BE2C (cell line): ENCODE measurements around the gene PRR20C.
"Not testable (repeated sequence)": the region's sequence is repeated elsewhere in the genome, so short reads cannot be mapped to it uniquely, and the experiment has no call there.

Source experiments
- DNase-seq: peaks from one replicate; pipeline ENCODE4 v3.0.0-alpha.2; 2020
- H3K27me3 ChIP-seq: fragments of 250-450 bp; sonication (Bioruptor Pico); 2 replicates; pipeline ENCODE4 v1.5.1; 2020; ENCODE audit warnings: mild to moderate bottlenecking
- H3K36me3 ChIP-seq: fragments of 250-450 bp; sonication (Bioruptor Pico); 2 replicates; pipeline ENCODE4 v1.5.1; 2020; ENCODE audit warnings: mild to moderate bottlenecking
- H3K4me1 ChIP-seq: fragments of 250-450 bp; sonication (Bioruptor Pico); 2 replicates; pipeline ENCODE4 v1.5.1; 2020
- H3K4me3 ChIP-seq: 2 replicates; pipeline ENCODE4 v1.5.1; 2011; ENCODE audit warnings: low read depth, low read length
- H3K9me3 ChIP-seq: fragments of 250-450 bp; sonication (Bioruptor Pico); 2 replicates; pipeline ENCODE4 v1.5.1; 2020
- CTCF ChIP-seq: IDR thresholded peaks from 2 replicates; pipeline ENCODE4 v1.5.1; 2012; ENCODE audit warnings: mild to moderate bottlenecking, low read depth, low read length

Gene PRR20C

GRCh38 chr13:57147188-57147587, 6.7 kb upstream of the PRR20C start, which contains the start of gene PRR20B:
Gene PRR20B (plus strand): TSS chr13:57147488. CDS start chr13:57147875, 387 bp downstream.
- DNase-seq, H3K27me3 ChIP-seq, H3K9me3 ChIP-seq, H3K4me3 ChIP-seq, H3K36me3 ChIP-seq, H3K4me1 ChIP-seq: not testable (repeated sequence)

- H3K4me1 ChIP-seq, H3K27me3 ChIP-seq, H3K36me3 ChIP-seq, H3K9me3 ChIP-seq, DNase-seq, H3K4me3 ChIP-seq: not testable (repeated sequence)
Measured at GRCh38 chr13:57148106-57148505, 5.8 kb upstream of the PRR20C start.

- H3K4me3 ChIP-seq, H3K9me3 ChIP-seq, H3K4me1 ChIP-seq, H3K36me3 ChIP-seq, DNase-seq, H3K27me3 ChIP-seq: not testable (repeated sequence)
Measured at GRCh38 chr13:57160332-57160731, 6.5 kb downstream of the PRR20C start, which contains the start of gene PRR20D. Gene PRR20D (plus strand): TSS chr13:57160632. CDS start chr13:57161019, 387 bp downstream.

GRCh38 chr13:57166897-57167296, 13.0 kb downstream of the PRR20C start, which contains the start of gene PRR20E:
Gene PRR20E (plus strand): TSS chr13:57167197. CDS start chr13:57167584, 387 bp downstream.
- not testable (repeated sequence) for H3K9me3 ChIP-seq, H3K27me3 ChIP-seq, H3K36me3 ChIP-seq, H3K4me1 ChIP-seq, H3K4me3 ChIP-seq, DNase-seq

GRCh38 chr13:57191667-57192066, 37.8 kb downstream of the PRR20C start:
- no peak overlapping the region for H3K4me3 ChIP-seq
- DNase-seq = no peak
- H3K4me1 ChIP-seq = no peaks in the 10 kb centered on the region
- H3K9me3 ChIP-seq = no peaks in the 10 kb centered on the region
- no peak for TF ChIP-seq CTCF
- H3K36me3 ChIP-seq = no peaks in the 10 kb centered on the region
- no peaks in the 10 kb centered on the region; the same call in 1 of the 2 replicates for H3K27me3 ChIP-seq
